DND-41 (cell line): Measurements from ENCODE around the gene MRPL42.
"Not testable (repeated sequence)": the region's sequence is repeated elsewhere in the genome, so short reads cannot be mapped to it uniquely, and the experiment has no call there.

ENCODE experiments used
- ATAC-seq: fragments of 200-7000 bp; cut with Tn5 transposase; 3 replicates; pipeline ENCODE4 v1.9.1; 2021; ENCODE audit warnings: low read depth; ENCODE audit not compliant: insufficient read depth
- DNase-seq: peaks from one replicate; pipeline ENCODE4 v3.0.0-alpha.2; 2020
- H2AFZ ChIP-seq: 2 replicates; pipeline ENCODE4 v1.6.0; 2012; ENCODE audit warnings: low read depth, low read length
- H3K27ac ChIP-seq: 2 replicates; pipeline ENCODE4 v1.5.1; 2012; ENCODE audit warnings: low read length, inconsistent platforms
- H3K27me3 ChIP-seq: fragments of 200-600 bp; sonication (generic); 2 replicates; pipeline ENCODE4 v1.6.0; 2012; ENCODE audit warnings: low read length, mild to moderate bottlenecking, inconsistent platforms; ENCODE audit not compliant: insufficient read depth, poor library complexity
- H3K36me3 ChIP-seq: 2 replicates; pipeline ENCODE4 v1.5.1; 2012; ENCODE audit warnings: low read length, inconsistent platforms; ENCODE audit not compliant: insufficient read depth
- H3K4me1 ChIP-seq: 2 replicates; pipeline ENCODE4 v1.5.1; 2012; ENCODE audit warnings: mild to moderate bottlenecking, low read length; ENCODE audit not compliant: insufficient read depth
- H3K4me2 ChIP-seq: 2 replicates; pipeline ENCODE4 v1.6.0; 2012; ENCODE audit warnings: mild to moderate bottlenecking, moderate library complexity, low read length, inconsistent platforms; ENCODE audit not compliant: insufficient read depth
- H3K4me3 ChIP-seq, 2 experiments: fragments of 200-600 bp in 1 of 2; shearing (Covaris generic) in 1 of 2; 2 replicates each; pipeline ENCODE4 v1.5.1; 2012 to 2016; ENCODE audit warnings: inconsistent platforms in 2 of 2, low read length in 2 of 2, mild to moderate bottlenecking in 2 of 2, low read depth in 1 of 2, moderate library complexity in 1 of 2
- H3K79me2 ChIP-seq: 2 replicates; pipeline ENCODE4 v1.6.0; 2012; ENCODE audit warnings: low read length, inconsistent platforms; ENCODE audit not compliant: insufficient read depth
- H3K9ac ChIP-seq: 2 replicates; pipeline ENCODE4 v1.6.0; 2012; ENCODE audit warnings: low read depth, mild to moderate bottlenecking, inconsistent platforms, low read length, moderate library complexity
- H3K9me3 ChIP-seq: 2 replicates; pipeline ENCODE4 v1.5.1; 2012; ENCODE audit warnings: low read length, moderate library complexity, mild to moderate bottlenecking, inconsistent platforms; ENCODE audit not compliant: insufficient read depth, severe bottlenecking
- H4K20me1 ChIP-seq: 2 replicates; pipeline ENCODE4 v1.6.0; 2012; ENCODE audit warnings: low read length; ENCODE audit not compliant: insufficient read depth
- CTCF ChIP-seq: IDR thresholded peaks from 2 replicates; pipeline ENCODE4 v1.5.1; 2012; ENCODE audit warnings: borderline replicate concordance, low read length, moderate library complexity, mild to moderate bottlenecking; ENCODE audit not compliant: poor library complexity, severe bottlenecking; ENCODE audit errors: extremely low read depth
- EZH2 ChIP-seq: IDR thresholded peaks from 3 replicates; pipeline ENCODE4 v1.6.1; 2012; ENCODE audit warnings: borderline replicate concordance, low read depth, mild to moderate bottlenecking, moderate library complexity, low read length, inconsistent platforms; ENCODE audit not compliant: severe bottlenecking

MRPL42 gene

GRCh38 chr12:93484315-93484981, 17.1 kb downstream of the MRPL42 start:
- DNase-seq (no peak), ATAC-seq (no peak)
- Histone ChIP-seq H3K4me3 (no peak overlapping the region), H3K9ac (no peak overlapping the region), H3K79me2 (peaks cover 25% of the 10 kb centered on the region), H3K27ac (no peak overlapping the region), H4K20me1 (no peaks in the 10 kb centered on the region), H3K4me2 (no peak overlapping the region), H3K9me3 (no peaks in the 10 kb centered on the region), H2AFZ (no peak overlapping the region), H3K36me3 (peaks cover 92% of the 10 kb centered on the region), H3K27me3 (no peaks in the 10 kb centered on the region), H3K4me1 (no peaks in the 10 kb centered on the region)
- TF ChIP-seq CTCF, result no peak
- TF ChIP-seq EZH2, result no peak

- H3K27ac ChIP-seq, H3K27me3 ChIP-seq, H3K4me3 ChIP-seq, H3K9me3 ChIP-seq, ATAC-seq, H3K9ac ChIP-seq, H2AFZ ChIP-seq, H3K4me2 ChIP-seq, H4K20me1 ChIP-seq, DNase-seq, H3K4me1 ChIP-seq: not testable (repeated sequence)
- Histone ChIP-seq H3K79me2 (peaks cover 13% of the 10 kb centered on the region), H3K36me3 (peaks cover 81% of the 10 kb centered on the region)
Observed at GRCh38 chr12:93492808-93493207, 25.5 kb downstream of the MRPL42 start.

- Histone ChIP-seq H3K4me1 (no peaks in the 10 kb centered on the region), H2AFZ (no peak overlapping the region), H3K79me2 (peaks cover 9% of the 10 kb centered on the region), H3K9me3 (no peaks in the 10 kb centered on the region), H4K20me1 (no peaks in the 10 kb centered on the region), H3K36me3 (peaks cover 68% of the 10 kb centered on the region), H3K27me3 (no peaks in the 10 kb centered on the region), H3K4me3 (no peak overlapping the region), H3K9ac (no peak overlapping the region), H3K27ac (no peak overlapping the region), H3K4me2 (no peak overlapping the region)
- ATAC-seq, result no peak
- DNase-seq, result no peak
- no peak for TF ChIP-seq CTCF
- no peak for TF ChIP-seq EZH2
Observed at GRCh38 chr12:93494096-93494495, 26.8 kb downstream of the MRPL42 start.

GRCh38 chr12:93497456-93497855, 30.1 kb downstream of the MRPL42 start:
- no peak for DNase-seq
- H4K20me1 ChIP-seq, result no peaks in the 10 kb centered on the region
- no peaks in the 10 kb centered on the region for H3K4me1 ChIP-seq
- H3K27ac ChIP-seq, result no peak overlapping the region
- no peak overlapping the region for H2AFZ ChIP-seq
- no peak overlapping the region for H3K4me3 ChIP-seq
- TF ChIP-seq CTCF (no peak), EZH2 (no peak)
- H3K36me3 ChIP-seq, result peaks cover 58% of the 10 kb centered on the region
- H3K9ac ChIP-seq, result no peak overlapping the region
- no peak for ATAC-seq
- no peaks in the 10 kb centered on the region for H3K79me2 ChIP-seq
- H3K27me3 ChIP-seq, result no peaks in the 10 kb centered on the region
- no peaks in the 10 kb centered on the region for H3K9me3 ChIP-seq
- no peak overlapping the region for H3K4me2 ChIP-seq

- H2AFZ ChIP-seq, DNase-seq, H3K4me3 ChIP-seq, H3K27me3 ChIP-seq, H3K4me2 ChIP-seq, H3K9ac ChIP-seq, H4K20me1 ChIP-seq, H3K79me2 ChIP-seq, ATAC-seq, H3K9me3 ChIP-seq, H3K4me1 ChIP-seq, H3K27ac ChIP-seq: not testable (repeated sequence)
- H3K36me3 ChIP-seq, result peaks cover 65% of the 10 kb centered on the region
Observed at GRCh38 chr12:93498813-93499212, 31.5 kb downstream of the MRPL42 start.
